GM21360 (cell line): ENCODE results near the gene CSGALNACT2.
"Not testable (repeated sequence)": the region's sequence is repeated elsewhere in the genome, so short reads cannot be mapped to it uniquely, and the experiment has no call there.

Experiments used
- ATAC-seq: cut with Tn5 transposase; IDR thresholded peaks from one replicate; pipeline ENCODE4 v1.9.1; 2021; ENCODE audit warnings: mild to moderate bottlenecking, moderate library complexity; ENCODE audit not compliant: unreplicated experiment

The CSGALNACT2 gene

DNA sequence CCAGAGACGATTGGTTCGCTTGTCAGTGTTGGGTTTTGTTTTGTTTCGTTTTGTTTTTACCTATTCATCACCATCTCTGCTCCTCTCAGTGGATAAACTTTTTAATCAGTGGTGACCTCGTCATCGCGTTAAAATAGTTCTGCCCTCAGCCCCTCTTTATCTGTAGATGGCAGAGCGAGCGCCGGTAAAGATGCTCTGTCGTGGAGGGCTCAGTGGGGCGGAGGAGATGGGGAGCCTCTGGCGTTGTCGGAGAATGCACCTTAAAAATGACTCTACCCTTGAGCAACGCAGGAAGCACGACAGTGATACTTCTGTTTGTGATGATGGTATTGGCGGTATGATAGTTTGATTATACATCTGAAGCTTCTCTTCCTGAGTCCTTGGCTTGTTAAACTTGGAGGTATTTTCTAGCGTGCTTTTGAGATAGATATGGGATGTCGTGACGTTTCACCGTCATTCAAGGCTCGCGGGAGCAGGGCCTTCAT is 554 bp downstream of the CSGALNACT2 start:
- ATAC-seq: peak; percentile 34

DNA sequence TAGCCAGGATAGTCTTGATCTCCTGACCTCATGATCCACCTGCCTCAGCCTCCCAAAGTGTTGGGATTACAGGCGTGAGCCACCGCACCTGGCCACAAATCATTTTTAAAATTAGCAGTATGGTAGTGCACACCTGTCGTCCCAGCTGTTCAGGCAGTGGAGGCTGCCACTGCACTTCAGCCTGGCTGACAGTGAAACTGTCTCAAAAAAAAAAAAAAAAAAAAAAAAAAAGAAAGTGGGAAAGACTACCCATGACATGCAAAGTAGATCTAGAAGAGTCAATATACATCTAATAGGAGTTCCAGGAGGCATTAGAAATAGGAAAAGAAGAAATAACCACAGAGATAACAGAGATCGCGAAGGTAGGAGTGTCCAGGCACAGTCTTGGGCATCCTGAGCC is 3.2 kb downstream of the CSGALNACT2 start:
- no peak for ATAC-seq

DNA sequence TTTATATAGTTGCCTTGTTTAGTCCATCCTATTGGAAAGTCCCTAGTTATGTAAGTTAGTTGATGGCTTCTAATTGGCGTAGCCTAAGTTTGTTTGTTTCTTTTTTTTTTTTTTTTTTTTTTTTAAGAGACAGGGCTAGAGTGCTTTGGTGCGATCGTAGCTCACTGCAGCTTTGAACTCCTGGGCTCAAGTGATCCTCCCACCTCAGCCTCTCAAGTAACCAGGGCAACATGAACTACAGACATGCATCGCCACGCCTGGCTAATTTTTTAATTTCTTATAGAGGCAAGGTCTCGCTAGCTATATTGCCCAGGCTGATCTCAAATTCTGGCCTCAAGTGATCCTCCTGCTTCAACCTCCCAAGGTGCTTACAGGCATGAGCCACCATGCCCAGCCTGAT is 7.1 kb downstream of the CSGALNACT2 start:
- ATAC-seq: no peak

DNA sequence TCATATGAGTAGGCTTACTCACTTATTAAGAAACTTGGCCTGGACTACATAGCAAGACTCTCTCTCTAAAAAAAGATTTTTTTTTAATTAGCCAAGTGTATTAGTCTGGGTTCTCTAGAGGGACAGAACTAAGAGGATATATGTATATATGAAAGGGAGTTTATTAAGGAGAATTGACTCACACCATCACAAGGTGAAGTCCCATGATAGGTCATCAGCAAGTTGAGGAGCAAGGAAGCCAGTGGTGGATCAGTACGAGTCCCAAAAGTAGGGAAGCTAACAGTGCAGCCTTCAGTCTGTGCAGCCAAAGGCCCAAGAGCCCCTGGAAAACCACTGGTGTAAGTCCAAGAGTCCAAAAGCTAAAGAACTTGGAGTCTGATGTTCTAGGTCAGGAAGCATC is 7.7 kb downstream of the CSGALNACT2 start:
- not testable (repeated sequence) for ATAC-seq

DNA sequence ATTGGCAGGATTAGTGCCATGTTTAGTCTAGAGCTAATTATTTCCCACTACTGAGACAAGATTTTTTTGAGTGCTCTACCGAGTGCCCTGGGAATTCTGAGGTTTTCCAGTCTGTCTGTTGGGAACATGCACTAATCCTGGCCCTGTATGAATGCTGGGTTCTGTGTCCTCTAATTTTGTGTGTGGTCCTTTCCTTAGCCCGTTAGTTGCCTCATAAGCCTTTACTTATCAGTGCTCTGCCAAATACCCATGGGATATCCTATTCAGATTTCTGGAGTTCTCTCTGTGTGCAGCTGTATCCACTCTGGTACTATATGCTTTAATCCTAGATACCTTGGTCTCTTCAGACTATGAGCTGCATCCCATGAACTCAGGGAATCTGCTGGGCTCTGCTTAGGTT is 13.1 kb downstream of the CSGALNACT2 start:
- ATAC-seq: no peak

DNA sequence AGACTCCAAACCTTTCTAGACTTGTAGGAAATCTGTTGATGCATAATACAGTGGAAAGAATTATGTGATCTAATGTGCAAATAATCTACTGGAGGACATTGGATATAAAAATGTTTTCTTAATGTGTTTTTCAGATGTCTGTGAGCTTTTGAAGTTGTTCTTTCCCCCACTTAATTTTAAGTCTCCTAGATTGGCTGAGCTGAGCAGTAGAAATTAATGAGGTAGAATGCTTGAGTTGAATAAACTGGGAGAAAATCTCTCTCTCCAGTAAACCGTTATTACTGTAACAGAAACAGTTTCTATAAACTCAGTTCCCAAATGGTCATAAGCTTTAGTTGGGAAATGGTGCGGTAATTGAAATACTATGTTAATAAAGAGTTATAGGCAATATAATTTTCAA is 15.7 kb downstream of the CSGALNACT2 start:
- ATAC-seq: no peak

DNA sequence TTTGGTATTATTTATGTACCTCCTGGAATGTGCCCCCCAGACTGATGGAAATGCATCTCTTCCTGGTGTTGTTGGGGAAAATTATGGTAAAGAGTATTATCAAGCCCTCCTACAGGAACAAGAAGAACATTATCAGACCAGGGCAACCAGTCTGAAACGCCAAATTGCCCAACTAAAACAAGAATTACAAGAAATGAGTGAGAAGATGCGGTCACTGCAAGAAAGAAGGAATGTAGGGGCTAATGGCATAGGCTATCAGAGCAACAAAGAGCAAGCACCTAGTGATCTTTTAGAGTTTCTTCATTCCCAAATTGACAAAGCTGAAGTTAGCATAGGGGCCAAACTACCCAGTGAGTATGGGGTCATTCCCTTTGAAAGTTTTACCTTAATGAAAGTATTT is 17.0 kb downstream of the CSGALNACT2 start:
- no peak for ATAC-seq

DNA sequence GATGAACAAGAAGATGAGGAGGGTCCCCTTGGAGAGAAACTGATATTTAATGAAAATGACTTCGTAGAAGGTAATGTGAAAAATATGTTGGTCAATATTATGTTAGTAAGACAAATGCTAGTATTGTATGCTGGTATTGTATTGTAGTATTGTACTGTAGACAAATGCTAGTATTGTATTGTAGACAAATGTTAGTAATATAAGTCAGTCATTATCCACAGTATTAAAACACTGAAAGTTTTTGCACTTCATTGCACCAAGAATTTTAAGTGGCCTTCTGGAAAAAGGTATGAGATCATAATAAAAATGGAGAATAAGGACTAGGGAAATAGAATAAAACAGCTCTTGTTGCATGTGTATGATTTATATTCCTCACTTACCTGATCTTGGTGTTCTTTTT is 17.5 kb downstream of the CSGALNACT2 start:
- ATAC-seq: no peak

DNA sequence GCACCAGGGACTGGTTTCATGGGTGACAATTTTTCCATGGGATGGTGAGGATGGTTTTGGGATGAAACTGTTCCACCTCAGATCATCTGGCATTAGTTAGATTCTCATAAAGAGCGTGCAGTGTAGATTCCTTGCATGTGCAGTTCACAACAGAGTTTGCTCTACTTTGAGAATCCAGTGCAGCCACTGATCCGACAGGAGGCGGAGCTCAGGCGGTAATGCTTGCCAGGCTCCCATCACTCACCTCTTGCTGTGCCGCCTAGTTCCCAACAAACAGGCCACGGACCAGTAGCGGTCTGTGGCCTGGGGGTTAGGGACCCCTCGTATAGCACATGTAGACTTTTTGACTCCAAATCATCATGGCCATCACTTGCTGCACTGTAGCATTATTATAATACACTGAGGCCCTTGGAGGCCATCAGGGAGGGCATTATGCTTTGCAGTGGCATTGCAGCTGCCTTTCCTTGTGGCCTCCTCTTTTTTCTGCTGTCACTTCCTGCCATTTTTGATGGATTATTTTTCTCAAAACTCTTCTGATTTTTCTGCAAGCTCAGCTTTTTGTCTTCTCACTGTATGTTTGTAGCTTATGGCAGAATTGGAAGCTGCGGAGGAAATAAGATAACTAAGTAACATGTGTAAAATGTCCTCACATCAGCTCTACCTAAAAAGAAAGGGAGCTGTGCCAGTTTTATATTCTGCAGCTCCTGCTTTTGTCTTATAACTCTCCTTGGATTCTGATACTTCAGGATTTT is 18.5 kb downstream of the CSGALNACT2 start:
- ATAC-seq: no peak

DNA sequence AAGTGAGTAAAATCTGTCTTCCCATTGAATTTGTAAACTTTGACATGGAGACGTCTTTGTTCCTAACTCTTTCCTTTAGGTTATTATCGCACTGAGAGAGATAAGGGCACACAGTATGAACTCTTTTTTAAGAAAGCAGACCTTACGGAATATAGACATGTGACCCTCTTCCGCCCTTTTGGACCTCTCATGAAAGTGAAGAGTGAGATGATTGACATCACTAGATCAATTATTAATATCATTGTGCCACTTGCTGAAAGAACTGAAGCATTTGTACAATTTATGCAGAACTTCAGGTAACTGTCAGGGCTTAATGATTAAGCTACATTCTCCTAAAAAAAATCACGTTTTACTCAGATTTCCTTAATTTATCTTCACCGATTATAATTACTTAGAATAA is 20.4 kb downstream of the CSGALNACT2 start:
- ATAC-seq: no peak

DNA sequence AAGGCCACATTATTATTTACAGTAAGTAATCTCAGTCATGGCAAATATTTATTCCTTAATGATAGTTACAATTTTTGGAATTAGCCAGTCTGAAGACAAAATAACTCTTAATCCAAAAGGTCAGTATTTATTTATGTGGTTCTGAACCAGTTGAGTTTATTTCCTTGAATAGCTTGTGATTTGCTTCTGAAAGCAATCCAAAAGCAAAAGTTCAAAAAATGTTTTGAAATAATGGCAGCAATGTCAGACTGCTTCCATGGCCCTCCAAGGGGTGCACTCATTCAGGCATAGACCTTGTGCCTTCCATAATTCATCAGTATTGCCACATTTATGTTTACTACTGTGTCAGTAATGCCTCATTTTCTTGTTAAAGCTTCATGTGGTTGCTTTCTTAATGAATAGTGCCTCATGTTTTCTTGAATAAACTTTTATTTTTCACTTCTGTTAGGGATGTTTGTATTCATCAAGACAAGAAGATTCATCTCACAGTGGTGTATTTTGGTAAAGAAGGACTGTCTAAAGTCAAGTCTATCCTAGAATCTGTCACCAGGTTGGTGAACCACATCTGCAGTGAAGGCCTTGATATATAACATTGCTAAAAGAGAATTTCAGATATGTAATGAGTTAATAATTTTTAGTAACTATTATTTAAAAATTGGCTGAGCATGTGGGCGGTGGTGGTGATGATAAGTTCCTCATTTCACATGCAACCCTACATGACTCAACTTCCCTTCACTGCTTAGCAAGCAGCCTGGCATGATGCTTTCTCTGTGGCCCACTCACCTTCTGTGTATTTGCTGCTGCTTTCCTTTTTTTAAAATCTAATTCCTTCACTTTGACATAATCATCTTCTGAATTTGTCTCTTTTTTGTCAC is 22.0 kb downstream of the CSGALNACT2 start:
- ATAC-seq: peak; percentile 58

DNA sequence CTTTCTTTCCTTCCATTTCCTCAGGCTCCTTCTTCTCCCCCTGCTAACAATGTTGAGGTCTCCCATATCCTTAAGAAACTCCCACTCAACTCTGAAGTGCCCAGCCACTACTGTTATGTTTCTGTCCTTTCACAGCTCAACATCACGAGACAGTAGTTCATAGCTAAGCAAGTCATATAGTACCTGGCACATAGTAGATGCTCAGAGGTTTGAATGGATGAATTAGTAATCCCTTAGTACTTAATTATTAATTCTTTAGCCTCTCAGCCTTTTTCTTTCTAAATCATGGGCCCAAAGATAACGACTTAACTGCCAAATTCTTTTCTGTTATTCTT is 22.6 kb downstream of the CSGALNACT2 start:
- ATAC-seq: peak; percentile 56

DNA sequence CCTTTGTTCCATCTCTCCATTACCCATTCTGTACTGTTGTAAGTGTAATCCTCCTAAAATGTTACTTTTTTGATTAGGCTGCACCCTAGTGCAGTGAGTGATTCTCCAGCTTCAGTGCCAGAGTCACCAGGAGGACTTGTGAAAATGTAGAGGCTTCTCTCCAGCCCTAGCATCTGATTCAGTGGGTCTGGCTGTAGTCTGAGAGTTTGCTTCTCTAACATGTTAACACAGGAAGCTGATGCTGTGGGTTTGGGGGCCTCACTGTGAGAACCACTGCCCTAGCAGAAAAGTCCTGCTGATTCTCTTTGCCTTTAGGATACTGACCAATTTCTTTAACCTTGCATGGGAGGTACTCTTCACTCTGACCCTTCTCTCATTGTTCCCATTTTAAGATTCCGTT is 24.4 kb downstream of the CSGALNACT2 start:
- ATAC-seq: no peak

DNA sequence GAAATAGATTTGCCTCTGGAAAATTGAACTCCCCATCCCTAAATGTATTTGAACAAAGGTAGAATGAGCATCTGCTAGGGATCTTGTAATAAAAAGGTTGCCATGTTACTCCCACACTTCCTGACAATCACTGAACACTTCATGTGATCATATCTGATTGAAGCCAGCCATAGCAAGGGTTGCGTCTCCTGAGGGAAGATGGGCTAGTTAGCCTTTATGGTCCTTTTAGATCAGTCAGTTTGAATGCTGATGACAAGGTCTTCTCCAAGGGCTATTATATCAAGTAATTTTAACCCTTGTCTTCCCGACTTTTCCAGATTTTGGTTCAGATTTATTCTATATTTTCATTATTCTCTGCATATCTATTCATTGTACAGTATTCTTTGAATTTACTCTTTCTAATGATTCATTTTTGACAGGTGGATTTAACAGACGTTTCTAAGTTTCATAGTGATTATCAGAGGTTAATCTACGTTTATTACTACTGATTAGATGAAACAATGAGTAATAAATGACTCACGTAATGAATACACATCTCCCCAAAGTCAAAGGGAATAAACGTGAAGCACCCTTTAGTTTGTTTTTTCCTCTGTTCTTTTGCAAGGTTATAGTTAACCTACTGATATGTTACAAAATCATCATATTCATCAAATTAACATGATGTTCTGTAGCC is 28.1 kb downstream of the CSGALNACT2 start:
- no peak for ATAC-seq

DNA sequence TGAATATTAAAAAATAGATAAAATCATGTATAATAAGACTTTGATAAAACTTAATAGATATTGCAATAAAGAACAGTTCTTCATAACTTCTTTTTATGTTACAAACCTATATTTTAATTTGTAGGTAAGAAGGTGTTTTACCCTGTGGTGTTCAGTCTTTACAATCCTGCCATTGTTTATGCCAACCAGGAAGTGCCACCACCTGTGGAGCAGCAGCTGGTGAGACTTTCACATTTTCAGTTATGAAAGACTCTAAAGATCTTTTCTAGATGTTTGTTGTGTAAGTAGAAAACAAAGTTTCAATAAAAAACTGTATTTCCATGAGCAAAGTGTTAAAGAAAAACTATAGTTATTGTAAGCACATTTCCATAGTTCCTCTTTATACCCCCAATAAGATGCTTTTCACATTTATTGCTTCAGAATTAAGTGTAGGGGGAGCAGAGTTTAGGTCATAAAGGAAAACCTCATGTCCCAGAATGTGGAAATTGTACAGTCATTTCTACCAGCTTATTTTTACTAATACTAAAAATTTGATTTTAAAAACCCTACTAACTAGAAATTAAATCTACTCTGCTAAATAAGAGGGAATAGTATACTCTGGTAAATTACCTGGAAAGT is 28.7 kb downstream of the CSGALNACT2 start:
- no peak for ATAC-seq

DNA sequence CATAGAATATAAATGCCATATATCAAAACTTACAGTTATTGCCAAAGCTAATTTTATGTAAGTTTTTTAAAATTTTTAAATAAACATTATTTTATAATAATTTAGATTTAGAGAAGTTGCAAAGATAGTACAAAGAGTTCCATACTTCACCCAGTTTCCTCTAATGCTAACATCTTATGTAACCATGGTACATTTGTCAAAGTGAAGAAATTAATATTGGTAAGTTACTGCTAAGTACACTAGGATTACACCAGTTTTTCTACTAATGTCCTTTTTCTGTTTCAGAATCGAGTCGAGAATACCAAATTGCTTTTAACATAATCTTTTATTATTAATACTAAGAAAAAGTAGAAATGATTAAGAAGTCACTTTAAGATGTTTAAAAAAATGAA is 29.2 kb downstream of the CSGALNACT2 start:
- no peak for ATAC-seq

DNA sequence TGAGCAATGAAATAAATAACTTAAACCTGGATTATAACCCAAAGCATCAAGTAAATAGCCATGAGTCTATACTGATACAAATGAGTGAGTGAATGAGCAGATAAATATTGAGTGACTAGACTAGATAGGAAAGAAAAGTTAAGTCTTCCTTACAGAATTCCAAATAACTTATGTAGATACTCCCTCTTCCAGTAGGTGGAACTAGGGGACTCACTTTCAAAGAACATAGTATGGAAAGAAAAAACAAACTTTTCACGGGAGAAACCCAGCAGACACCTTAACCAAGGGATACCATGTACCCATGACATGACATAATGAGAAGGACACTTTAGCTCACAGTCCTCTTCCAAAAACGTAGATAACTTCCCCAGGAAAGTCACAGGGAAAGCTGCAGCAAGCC is 32.2 kb downstream of the CSGALNACT2 start:
- no peak for ATAC-seq

DNA sequence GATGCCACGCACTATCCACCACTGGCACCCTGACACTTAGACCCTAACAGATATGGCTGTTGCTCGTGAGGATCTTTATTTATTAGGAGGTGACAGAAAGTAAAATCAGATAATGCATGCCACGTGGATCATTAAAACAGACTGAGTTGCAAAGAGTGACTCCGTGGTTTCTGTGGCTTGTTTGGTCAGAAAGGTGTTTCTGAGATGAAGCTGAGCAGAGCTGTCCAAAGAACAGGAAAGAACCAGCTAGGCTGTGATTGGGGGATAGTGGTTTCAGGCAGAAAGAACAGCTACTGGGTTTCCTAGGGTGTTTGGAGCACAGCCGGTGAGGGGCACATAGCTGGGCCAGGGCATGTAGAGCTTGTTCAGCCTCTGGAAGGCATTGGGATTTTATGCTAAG is 34.4 kb downstream of the CSGALNACT2 start:
- ATAC-seq: no peak

DNA sequence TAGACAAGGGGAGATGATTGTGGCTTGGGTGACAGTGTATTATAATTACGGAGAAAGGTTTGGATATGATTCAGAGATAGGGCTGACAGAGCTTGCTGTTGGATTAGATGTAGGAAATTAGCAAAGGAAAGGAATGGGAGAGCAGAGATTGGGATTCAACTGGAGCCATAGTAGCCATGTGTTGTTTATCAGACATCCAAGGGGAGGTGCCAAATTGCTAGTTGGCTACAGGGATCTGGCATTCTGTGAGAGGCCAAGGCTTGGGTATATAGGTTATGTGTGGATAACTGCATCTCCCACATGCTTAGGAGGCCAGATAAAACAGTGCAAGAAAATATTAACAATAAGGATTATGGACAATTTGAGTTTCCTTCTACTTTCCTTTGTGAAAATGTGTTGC is 34.9 kb downstream of the CSGALNACT2 start:
- no peak for ATAC-seq

DNA sequence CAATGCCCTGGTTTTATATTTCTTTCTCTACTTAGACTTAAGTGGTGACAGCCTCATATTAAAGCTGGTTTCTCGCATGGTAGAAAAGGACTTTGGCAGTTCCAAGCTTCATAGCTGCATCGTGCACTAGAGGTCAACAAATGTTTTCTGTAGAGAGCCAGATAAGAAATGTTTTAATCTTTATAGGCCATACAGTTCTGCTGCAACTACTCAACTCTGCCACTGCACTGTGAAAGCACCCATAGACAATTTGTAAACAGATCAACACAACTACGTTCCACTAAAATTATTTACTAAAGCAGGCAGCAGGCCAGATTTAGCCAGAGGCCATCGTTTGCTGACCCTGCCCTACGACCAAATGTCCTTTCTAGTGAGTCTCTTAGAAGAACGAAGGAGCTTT is 36.7 kb downstream of the CSGALNACT2 start:
- no peak for ATAC-seq

DNA sequence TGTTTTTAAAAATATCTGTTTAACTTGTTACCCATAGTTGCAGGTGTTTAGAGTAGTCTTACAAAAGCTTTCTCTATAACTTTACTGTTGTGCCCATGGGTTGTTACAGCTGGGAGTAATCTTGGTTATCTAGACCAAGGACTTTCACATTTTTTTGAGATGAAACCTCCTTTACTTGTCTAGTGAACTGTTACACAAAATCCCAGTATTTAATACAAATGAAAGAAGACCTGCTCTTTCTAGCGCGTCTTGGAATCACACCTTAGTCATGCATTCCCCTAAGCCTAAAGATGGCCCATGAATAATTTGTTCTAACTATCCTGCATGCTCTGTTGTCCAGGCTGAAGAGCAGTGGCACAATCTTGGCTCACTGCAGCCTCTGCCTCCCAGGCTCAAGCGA is 38.0 kb downstream of the CSGALNACT2 start:
- ATAC-seq: no peak
